ENCODE data around the gene SRBD1. TPM values are rescaled to one million over a fixed set of nuclear protein-coding genes. Genes with fewer than 3 reads are reported as not detected.

Gene SRBD1
- polyA plus RNA-seq, 1 donor = 10.7 TPM

DNA sequence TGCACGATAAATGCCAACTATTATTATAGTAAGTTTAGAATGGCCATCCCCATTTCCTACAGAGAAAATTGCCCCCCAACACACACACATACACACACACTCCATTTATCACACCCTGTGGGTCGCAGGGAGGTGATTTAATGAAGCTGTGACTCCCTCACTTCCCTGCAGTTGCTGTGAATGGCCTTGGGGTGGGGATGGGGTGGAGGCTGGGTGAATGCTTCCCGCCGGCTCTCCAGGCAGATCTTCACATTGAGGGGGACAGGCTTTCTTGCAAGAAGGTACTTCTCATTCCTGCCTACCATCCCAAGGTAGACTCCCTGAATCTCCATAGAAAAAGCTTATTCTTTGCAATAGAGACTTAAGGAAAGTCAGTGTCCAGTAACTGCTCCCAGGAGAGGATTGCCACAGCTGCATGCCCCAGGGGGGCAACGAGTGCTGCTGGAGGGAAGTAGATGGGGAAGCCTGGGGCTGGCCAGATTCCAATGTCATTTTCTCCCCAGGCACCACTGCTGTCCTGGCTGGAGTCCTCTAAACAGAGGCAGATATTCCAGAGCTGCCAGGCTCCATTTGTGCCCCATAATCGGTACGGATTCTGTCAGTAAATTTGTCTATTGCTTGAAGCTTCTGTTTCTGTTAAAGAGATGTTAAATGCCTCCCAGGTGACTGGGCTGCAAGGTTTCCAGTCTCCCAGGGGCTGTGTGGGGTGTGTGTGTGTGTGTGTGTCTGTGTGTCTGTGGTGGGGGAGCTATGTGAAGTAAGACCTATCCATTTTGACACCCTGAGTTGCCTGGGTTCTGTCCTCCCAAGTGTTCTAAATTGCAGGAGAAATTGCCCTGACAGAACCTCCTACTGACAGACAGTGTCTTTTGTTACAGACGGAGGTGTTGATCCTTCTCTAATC is 265.5 kb downstream of the SRBD1 start:
- no peak for DNase-seq
- Histone ChIP-seq H3K9me3 (ENCODE audit: control insufficient read depth, low read depth, low read length) (no peaks in the 10 kb centered on the region), H3K4me3 (ENCODE audit: low read length) (no peak overlapping the region), H3K27me3 (ENCODE audit: control insufficient read depth, insufficient read depth, low read length) (peaks cover 27% of the 10 kb centered on the region), H3K27ac (ENCODE audit: low read length) (no peak overlapping the region), H3K4me1 (ENCODE audit: control insufficient read depth, insufficient read depth, low read length) (no peaks in the 10 kb centered on the region), H3K36me3 (ENCODE audit: control insufficient read depth, insufficient read depth, low read length) (no peaks in the 10 kb centered on the region)
- WGBS (ENCODE audit: insufficient coverage, low lambda C conversion rate) = no CpG with 5 or more reads among the region's 8 CpGs

DNA sequence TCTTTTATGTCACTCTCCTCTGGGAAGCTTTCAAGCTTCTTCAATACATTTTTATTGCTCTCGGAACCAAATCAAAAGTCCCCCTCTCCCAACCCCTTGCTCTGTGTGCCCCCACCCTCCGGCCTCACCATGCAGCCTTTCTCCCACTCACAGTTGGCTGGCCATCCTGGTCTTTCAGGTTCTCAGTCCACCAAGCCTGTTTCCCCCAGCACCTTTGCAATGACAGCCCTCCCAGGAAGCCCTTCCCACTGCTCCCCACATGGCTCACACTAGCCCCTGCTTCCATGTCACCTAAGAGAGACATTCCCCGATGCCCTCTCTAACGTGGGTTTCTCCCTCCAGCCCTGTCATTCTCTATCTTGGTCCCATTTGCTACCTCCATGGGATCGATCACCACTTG is 266.6 kb downstream of the SRBD1 start:
- H3K27ac ChIP-seq (ENCODE audit: low read length) = no peak overlapping the region
- DNase-seq = no peak
- WGBS (ENCODE audit: insufficient coverage, low lambda C conversion rate) = 94% methylated on average over 3 of the region's 5 CpGs
- peaks cover 3% of the 10 kb centered on the region for H3K9me3 ChIP-seq (ENCODE audit: control insufficient read depth, low read depth, low read length)
- H3K4me1 ChIP-seq (ENCODE audit: control insufficient read depth, insufficient read depth, low read length) = no peaks in the 10 kb centered on the region
- H3K27me3 ChIP-seq (ENCODE audit: control insufficient read depth, insufficient read depth, low read length) = peaks cover 34% of the 10 kb centered on the region
- H3K4me3 ChIP-seq (ENCODE audit: low read length) = no peak overlapping the region
- no peaks in the 10 kb centered on the region for H3K36me3 ChIP-seq (ENCODE audit: control insufficient read depth, insufficient read depth, low read length)

DNA sequence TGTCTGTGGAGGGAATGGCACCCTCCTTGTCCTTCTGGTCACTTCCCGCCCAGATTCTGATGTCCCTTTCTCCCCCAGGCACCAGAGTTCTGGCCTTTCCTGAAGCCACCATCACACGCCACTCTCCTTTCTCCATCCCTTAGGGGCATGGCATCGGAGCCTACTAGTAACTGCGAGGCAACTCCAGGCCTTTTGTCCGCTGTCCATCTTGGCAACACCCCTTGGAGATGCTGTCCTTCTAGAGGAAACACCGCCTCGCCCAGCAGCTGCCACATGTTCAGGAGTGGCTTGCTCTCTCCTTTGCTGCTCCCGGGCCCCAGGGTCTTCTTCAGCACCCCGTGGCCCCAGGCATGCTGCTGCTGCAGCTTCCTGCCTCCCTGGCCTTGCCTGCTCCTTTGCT is 267.0 kb downstream of the SRBD1 start:
- no peaks in the 10 kb centered on the region for H3K4me1 ChIP-seq (ENCODE audit: control insufficient read depth, insufficient read depth, low read length)
- no peak overlapping the region for H3K27ac ChIP-seq (ENCODE audit: low read length)
- 60% methylated on average over 1 of the region's 9 CpGs for WGBS (ENCODE audit: insufficient coverage, low lambda C conversion rate)
- H3K9me3 ChIP-seq (ENCODE audit: control insufficient read depth, low read depth, low read length) = peaks cover 3% of the 10 kb centered on the region
- no peaks in the 10 kb centered on the region for H3K36me3 ChIP-seq (ENCODE audit: control insufficient read depth, insufficient read depth, low read length)
- DNase-seq = no peak
- H3K27me3 ChIP-seq (ENCODE audit: control insufficient read depth, insufficient read depth, low read length) = peaks cover 35% of the 10 kb centered on the region
- no peak overlapping the region for H3K4me3 ChIP-seq (ENCODE audit: low read length)

DNA sequence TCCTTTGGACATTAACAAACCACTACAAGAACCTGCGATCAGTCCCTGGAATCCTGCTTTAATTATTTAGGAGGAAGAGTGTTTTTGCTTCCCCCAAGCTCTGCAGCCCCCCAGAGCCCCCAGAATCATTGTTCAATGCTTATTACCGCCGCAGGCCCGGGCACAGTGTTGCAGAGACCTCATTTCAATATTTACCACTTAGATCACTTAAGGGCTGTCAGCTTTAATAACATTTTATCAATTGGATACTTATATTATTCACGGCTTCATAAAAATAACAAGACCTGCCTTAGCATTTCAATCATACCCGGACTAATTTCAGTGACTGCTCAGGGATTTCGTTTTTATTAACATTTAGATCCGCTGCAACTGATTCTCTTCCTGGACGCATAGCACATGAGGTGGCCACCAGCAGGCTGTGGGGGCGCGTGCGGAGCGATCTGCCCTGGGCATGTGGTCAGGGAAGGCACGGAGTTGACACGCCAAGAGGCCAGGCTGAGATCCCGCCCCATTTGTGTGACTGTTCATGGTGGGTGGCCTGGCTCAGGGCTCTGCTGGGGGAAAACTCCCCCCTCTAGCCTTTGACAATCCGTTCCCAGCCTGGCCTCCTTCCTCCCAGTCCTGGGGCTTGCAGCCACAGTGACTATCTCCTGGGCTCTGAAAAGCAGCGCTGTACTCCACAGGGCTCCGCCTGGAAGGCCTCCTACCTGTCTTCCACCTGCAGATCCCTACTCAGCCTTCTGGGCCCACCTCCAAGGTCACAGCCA is 267.6 kb downstream of the SRBD1 start:
- no peaks in the 10 kb centered on the region for H3K36me3 ChIP-seq (ENCODE audit: control insufficient read depth, insufficient read depth, low read length)
- H3K27ac ChIP-seq (ENCODE audit: low read length) = no peak overlapping the region
- H3K4me3 ChIP-seq (ENCODE audit: low read length) = no peak overlapping the region
- H3K4me1 ChIP-seq (ENCODE audit: control insufficient read depth, insufficient read depth, low read length) = no peaks in the 10 kb centered on the region
- H3K27me3 ChIP-seq (ENCODE audit: control insufficient read depth, insufficient read depth, low read length) = peaks cover 35% of the 10 kb centered on the region
- 60% methylated on average over 1 of the region's 19 CpGs for WGBS (ENCODE audit: insufficient coverage, low lambda C conversion rate)
- peaks cover 3% of the 10 kb centered on the region for H3K9me3 ChIP-seq (ENCODE audit: control insufficient read depth, low read depth, low read length)
- no peak for DNase-seq

DNA sequence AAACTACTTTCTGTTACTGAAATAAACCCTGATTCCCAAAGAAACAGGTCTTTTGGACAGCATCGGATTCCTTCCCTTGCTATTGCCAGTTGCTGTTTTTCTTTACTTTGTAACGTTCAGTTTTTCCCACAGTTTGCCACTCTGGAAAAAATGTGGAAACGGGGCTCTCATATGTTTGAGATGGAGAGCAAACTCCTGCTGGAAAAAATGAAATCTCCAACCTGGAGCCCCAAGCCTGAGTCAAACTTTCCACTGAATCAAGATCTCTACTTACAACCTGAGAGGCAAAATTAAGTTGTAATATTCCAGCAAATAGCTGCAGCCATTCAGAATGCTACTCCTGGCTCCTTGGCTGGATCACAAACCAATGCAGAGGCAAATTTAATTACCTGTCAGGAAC is 270.7 kb downstream of the SRBD1 start:
- H3K4me3 ChIP-seq (ENCODE audit: low read length) = no peak overlapping the region
- H3K36me3 ChIP-seq (ENCODE audit: control insufficient read depth, insufficient read depth, low read length) = no peaks in the 10 kb centered on the region
- DNase-seq = no peak
- H3K9me3 ChIP-seq (ENCODE audit: control insufficient read depth, low read depth, low read length) = peaks cover 3% of the 10 kb centered on the region
- H3K27ac ChIP-seq (ENCODE audit: low read length) = no peak overlapping the region
- no peaks in the 10 kb centered on the region for H3K4me1 ChIP-seq (ENCODE audit: control insufficient read depth, insufficient read depth, low read length)
- H3K27me3 ChIP-seq (ENCODE audit: control insufficient read depth, insufficient read depth, low read length) = peaks cover 26% of the 10 kb centered on the region
- 83% methylated on average over 1 of the region's 3 CpGs for WGBS (ENCODE audit: insufficient coverage, low lambda C conversion rate)

DNA sequence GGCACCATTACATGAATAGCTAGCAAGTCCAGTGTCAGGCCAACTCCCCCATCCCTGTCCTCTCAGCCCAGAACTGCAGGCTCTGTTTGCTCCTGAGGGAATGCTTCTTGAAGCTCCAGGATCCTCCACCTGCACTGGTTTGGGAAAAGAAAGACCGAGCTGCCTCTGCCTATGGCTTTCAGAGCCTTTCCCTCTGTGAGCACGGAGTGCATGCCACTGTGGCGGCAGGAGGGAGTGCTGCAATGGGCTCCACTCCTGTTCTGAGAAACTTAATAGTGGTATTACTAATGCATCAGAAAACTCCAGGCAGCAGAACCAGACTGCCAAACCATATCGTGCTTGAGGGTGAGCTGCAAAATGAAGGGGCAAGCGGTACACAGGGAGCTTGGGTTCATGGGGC is 271.8 kb downstream of the SRBD1 start:
- Histone ChIP-seq H3K9me3 (ENCODE audit: control insufficient read depth, low read depth, low read length) (peaks cover 3% of the 10 kb centered on the region), H3K4me1 (ENCODE audit: control insufficient read depth, insufficient read depth, low read length) (no peaks in the 10 kb centered on the region), H3K27me3 (ENCODE audit: control insufficient read depth, insufficient read depth, low read length) (peaks cover 22% of the 10 kb centered on the region), H3K4me3 (ENCODE audit: low read length) (no peak overlapping the region), H3K27ac (ENCODE audit: low read length) (no peak overlapping the region), H3K36me3 (ENCODE audit: control insufficient read depth, insufficient read depth, low read length) (no peaks in the 10 kb centered on the region)
- no CpG with 5 or more reads among the region's 5 CpGs for WGBS (ENCODE audit: insufficient coverage, low lambda C conversion rate)
- no peak for DNase-seq

Other genes with a start within 250 kb of the SRBD1 start
- 13.0 TPM for gene PRKCE, start 40.4 kb upstream of the SRBD1 start, polyA plus RNA-seq